Muscle layer of duodenum (tissue), 2 donors: Measurements from ENCODE around the gene DFFB.

Experiments
- H3K27ac ChIP-seq: one replicate; pipeline ENCODE4 v1.7.0; 2013; ENCODE audit warnings: mild to moderate bottlenecking, low read length
- H3K27me3 ChIP-seq: one replicate; pipeline ENCODE4 v1.7.0; 2013; ENCODE audit warnings: low read depth, mild to moderate bottlenecking, control low read depth, low read length
- H3K36me3 ChIP-seq, 2 donors: one replicate each; pipeline ENCODE4 v1.7.0; 2013; ENCODE audit warnings: low read length in 2 of 2, control low read depth in 1 of 2, mild to moderate bottlenecking in 1 of 2; ENCODE audit not compliant: insufficient read depth in 2 of 2, control insufficient read depth in 1 of 2
- H3K4me1 ChIP-seq, 2 donors: one replicate each; pipeline ENCODE4 v1.7.0; 2013; ENCODE audit warnings: low read length in 2 of 2, mild to moderate bottlenecking in 2 of 2, control low read depth in 1 of 2, moderate library complexity in 1 of 2; ENCODE audit not compliant: insufficient read depth in 2 of 2, control insufficient read depth in 1 of 2
- H3K4me3 ChIP-seq, 2 donors: one replicate each; pipeline ENCODE4 v1.7.0; 2013; ENCODE audit warnings: low read length in 2 of 2, low read depth in 1 of 2, mild to moderate bottlenecking in 1 of 2
- H3K9me3 ChIP-seq, 2 donors: one replicate each; pipeline ENCODE4 v1.7.0; 2013; ENCODE audit warnings: low read length in 2 of 2, control low read depth in 1 of 2, mild to moderate bottlenecking in 1 of 2; ENCODE audit not compliant: control insufficient read depth in 1 of 2
- donor health status: healthy.

The DFFB gene

DNA sequence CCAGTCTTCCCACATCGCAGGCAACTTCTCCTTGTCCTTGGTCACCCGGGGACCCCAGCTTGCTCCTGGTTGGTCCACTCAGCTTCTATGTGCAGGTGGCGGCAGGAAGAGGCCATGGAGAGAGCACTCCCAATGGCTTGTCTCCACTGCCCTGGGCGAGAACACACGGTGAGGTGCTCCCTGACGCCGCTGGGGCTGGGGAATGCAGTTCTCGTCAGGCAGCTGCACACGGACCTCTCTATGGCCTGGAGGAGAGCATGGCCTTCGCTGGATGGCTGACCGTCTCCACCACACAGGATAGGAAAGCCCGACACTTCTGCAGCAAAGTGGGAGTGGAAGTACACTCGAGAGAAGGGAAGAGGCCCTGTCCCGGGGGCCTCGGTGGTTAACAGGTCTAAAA lies 31.0 kb downstream of the DFFB start:
- no peak overlapping the region for H3K4me3 ChIP-seq
- H3K9me3 ChIP-seq = no peaks in the 10 kb centered on the region
- peaks cover 25 to 71% of the 10 kb centered on the region in 2 donors for H3K36me3 ChIP-seq
- no peak overlapping the region for H3K27ac ChIP-seq
- H3K27me3 ChIP-seq = no peaks in the 10 kb centered on the region
- H3K4me1 ChIP-seq = peaks cover 3 to 6% of the 10 kb centered on the region in 2 donors

DNA sequence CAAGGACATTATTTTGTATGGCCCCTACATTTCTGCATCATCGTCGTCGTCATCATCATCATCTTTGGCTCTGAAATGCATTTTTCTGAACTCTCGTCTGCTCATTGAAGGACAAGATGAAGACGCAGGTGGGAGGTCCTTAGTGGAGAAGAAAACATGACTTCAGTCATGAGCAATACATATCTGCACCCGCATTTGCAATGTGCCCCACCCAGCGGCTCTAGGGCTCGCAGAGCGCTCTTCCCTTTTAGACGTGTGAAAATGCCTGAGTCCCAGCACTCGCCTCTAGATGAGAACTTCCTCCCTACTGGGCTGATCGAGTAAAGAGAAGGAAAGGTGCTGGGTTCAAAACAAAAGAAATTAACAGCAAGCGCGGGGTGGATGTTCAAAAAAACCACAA lies 32.7 kb downstream of the DFFB start:
- H3K9me3 ChIP-seq = no peaks in the 10 kb centered on the region
- peaks cover 3 to 6% of the 10 kb centered on the region in 2 donors for H3K4me1 ChIP-seq
- no peak overlapping the region for H3K4me3 ChIP-seq
- H3K36me3 ChIP-seq = peaks cover 20 to 54% of the 10 kb centered on the region in 2 donors
- no peaks in the 10 kb centered on the region for H3K27me3 ChIP-seq
- H3K27ac ChIP-seq = no peak overlapping the region

DNA sequence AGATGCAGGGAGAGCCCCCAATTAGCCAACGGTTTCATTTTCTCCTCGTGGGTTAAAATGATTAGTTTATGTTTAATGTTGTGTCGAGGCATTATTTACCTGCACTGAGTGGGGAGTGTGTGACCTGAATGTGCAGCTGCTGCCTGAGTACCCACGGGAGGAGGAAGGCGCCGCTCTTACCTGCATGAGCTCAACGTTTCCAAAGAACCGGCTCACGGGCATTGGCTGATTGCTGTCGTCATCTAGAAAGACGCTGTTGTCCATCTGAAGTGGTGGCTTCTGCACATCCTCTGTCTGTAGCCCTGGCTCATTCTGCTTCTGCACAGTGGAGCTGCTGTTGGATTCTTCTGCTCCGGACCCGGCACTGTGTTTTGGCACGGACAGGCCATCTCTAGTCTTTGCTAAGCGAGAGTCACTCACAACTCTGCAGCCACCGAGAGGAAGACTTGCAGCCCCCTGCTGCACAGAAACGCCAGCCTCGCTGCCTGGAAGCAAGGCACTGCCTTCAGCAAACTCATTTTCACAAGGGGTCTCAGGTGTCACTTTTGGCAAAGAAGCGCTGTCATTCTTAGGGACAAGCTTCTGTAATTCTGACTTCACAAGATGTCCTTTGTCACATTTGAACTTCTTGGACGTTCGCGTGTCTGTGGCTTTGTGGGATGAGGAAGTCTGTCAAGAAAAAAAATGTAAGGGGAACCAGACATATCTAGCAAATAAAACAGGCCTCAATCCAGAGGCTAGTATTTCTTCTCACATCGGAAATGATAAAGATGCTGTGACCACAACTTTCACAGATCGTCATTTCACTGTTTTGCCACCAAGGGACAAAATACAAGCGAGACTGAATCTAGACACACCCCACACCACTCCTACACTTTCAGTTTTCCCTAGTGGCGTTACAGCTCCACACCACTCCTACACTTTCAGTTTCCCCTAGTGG lies 33.4 kb downstream of the DFFB start:
- Histone ChIP-seq H3K4me1 (peaks cover 3 to 6% of the 10 kb centered on the region in 2 donors), H3K27ac (peak overlapping the region; percentile 43), H3K9me3 (no peaks in the 10 kb centered on the region), H3K4me3 (peak overlapping the region in 1 of 2 donors; percentile 1), H3K36me3 (peaks cover 16 to 49% of the 10 kb centered on the region in 2 donors), H3K27me3 (no peaks in the 10 kb centered on the region)

DNA sequence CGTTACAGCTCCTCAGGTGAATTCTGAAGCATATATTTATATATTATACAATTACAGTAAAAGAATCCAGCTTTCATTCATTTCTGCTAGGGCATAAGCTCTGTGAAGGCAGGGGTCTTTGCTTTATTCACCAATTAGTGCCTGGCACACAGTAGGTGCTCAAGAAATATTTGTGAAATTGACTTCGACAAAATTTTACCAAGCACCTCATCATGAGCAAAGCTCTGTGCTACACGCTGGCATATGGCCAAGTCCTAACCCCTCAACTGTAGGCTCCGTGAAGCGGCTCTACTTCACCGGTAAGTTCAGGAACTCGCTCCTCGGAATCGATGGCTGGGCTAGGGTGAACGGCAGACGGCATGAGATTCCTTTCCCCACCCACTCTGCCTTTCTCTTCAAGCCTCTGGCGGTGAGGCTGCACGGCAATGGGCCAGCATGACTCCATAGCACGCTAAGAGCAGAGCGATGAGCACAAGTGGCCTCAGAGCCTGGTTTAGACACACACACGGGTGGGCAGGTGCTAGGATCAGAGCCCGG lies 34.1 kb downstream of the DFFB start:
- Histone ChIP-seq H3K27ac (no peak overlapping the region), H3K4me3 (no peak overlapping the region), H3K4me1 (peaks cover 3 to 10% of the 10 kb centered on the region in 2 donors), H3K9me3 (no peaks in the 10 kb centered on the region), H3K27me3 (no peaks in the 10 kb centered on the region), H3K36me3 (peaks cover 14 to 42% of the 10 kb centered on the region in 2 donors)

DNA sequence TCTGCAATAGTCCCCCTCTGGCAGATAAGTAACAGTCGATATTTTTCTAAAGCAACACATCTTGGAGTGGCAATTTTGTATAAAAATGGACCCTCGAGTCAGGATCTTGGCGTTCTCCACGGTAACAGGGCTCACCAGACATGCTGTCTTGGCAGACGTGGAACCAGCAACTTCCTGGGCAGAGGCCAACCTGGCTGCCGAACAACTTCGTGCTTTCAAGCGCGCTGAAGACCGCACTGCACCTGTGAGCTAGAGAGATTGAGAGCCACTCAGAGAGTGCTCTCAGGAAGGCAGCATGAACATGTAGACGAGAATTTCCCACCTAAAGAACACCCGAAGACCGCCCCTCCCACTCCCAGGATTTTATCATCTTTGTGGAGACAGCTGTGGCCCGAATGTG lies 35.5 kb downstream of the DFFB start:
- Histone ChIP-seq H3K4me3 (no peak overlapping the region), H3K27ac (no peak overlapping the region), H3K27me3 (no peaks in the 10 kb centered on the region), H3K4me1 (peaks cover 3 to 10% of the 10 kb centered on the region in 2 donors), H3K9me3 (peaks cover 0 to 1% of the 10 kb centered on the region in 2 donors), H3K36me3 (peaks cover 14 to 36% of the 10 kb centered on the region in 2 donors)

DNA sequence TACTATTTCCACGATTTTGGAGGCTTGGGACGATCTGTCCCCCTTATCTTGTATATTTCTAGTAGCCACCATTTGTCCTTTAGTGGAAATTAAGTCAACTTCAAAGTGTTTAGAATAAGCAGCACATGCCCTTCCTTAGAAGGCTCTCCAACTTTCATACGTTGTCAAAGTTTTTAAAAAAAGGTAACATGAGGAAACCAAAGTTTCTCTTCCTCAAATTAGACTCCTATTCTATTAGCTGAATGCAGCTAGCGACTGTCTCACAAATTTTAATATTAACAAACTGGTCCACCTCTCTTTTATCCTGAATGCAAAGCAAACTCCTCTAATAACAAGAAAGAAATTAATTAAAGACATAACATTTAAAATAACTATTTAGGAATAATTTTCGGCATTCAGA lies 35.9 kb downstream of the DFFB start:
- Histone ChIP-seq H3K4me1 (peaks cover 3 to 10% of the 10 kb centered on the region in 2 donors), H3K27ac (no peak overlapping the region), H3K27me3 (no peaks in the 10 kb centered on the region), H3K4me3 (no peak overlapping the region), H3K36me3 (peaks cover 14 to 32% of the 10 kb centered on the region in 2 donors), H3K9me3 (peaks cover 0 to 6% of the 10 kb centered on the region in 2 donors)

DNA sequence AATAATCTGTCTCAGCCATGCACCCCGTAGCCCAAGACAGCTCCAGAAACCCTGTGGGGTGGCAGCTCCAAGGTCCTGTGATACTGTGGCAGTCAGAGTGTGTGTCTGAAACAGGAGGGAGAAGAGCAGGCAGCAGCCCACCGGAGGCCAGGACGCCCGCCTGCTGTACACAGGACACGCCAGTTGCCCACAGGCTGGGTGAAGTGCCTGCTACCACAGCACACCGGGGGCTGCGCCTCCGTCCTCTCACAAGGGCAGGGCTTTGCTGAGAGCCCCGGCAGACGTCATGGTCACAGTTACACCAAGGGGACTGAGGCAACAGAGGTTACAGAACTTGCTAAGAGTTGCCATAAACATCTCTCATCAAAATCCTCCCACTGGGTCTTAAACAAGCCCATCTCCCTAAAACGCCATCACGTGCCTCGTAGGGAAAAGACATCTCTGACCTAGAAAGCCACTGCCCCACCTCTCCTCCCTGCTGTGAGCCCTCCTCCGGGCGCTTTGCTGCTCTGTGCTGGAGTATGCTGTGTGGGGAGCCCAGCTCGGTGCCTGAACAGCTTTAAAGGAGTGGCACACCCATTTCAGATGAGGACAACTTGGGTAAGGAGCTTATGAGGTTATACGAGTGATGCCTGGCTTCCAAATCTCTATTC lies 37.5 kb downstream of the DFFB start:
- Histone ChIP-seq H3K27ac (no peak overlapping the region), H3K9me3 (peaks cover 0 to 7% of the 10 kb centered on the region in 2 donors), H3K36me3 (peaks cover 11 to 18% of the 10 kb centered on the region in 2 donors), H3K4me3 (no peak overlapping the region), H3K27me3 (no peaks in the 10 kb centered on the region), H3K4me1 (peaks cover 3 to 19% of the 10 kb centered on the region in 2 donors)

DNA sequence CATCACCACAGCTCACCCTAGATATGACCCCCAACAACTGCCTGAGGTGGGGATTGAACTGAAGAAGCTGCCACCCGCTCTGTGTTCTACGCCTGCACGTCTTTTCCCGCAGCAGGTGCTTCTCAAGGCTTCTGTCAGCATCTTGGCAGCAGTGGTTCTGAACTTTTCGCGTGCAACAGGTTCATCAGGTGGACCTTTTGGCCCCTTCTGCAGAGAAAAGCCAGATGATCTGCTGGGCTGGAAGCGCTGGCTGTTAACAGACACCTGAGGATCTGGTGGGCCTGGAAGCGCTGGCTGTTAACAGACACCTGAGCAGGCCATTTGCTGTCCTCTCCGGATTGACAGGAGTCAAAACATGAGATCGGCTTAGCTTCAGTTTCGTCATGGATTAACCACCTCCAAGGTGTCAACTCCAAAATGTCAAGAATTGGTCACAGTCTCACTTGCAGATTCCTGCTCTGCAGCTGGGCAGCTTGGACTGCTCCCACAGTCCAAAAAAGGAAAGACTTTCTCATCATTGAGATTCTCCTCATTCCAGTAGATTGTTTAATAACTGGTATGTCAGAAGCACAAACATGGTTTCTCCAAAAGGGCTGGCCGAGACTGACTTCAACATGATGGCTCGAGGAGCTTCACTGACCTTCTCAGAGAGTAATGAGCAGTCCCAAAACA lies 38.1 kb downstream of the DFFB start:
- Histone ChIP-seq H3K9me3 (peaks cover 0 to 7% of the 10 kb centered on the region in 2 donors), H3K27ac (peak overlapping the region; percentile 67), H3K4me3 (no peak overlapping the region)

DNA sequence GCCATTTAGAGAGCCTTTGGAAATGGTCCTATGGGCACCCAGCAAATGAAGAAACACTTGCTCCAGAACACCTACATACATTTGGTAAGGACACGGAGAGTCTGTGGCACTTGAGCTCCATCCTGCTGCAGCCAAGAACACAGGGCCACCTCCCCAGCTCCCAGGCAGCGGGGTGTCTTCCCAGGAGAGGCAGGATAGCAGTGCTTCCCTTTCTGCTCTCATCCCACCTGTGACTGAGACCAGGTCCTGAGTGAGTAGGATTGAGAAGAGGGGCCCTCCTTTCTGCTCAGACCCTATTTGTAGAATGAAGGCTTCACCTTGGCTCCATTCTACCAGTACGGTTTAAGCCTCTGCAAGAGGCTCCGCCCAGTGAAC lies 38.7 kb downstream of the DFFB start:
- H3K9me3 ChIP-seq = peaks cover 0 to 7% of the 10 kb centered on the region in 2 donors
- no peaks in the 10 kb centered on the region for H3K27me3 ChIP-seq
- H3K36me3 ChIP-seq = peaks cover 4 to 6% of the 10 kb centered on the region in 2 donors
- peaks cover 3 to 19% of the 10 kb centered on the region in 2 donors for H3K4me1 ChIP-seq
- H3K27ac ChIP-seq = peak overlapping the region; percentile 67
- H3K4me3 ChIP-seq = no peak overlapping the region

More for the DNA sequence above, 38.1 kb downstream of the DFFB start:
- H3K36me3 ChIP-seq = peaks cover 5 to 11% of the 10 kb centered on the region in 2 donors
- H3K4me1 ChIP-seq = peaks cover 3 to 19% of the 10 kb centered on the region in 2 donors
- no peaks in the 10 kb centered on the region for H3K27me3 ChIP-seq

DNA sequence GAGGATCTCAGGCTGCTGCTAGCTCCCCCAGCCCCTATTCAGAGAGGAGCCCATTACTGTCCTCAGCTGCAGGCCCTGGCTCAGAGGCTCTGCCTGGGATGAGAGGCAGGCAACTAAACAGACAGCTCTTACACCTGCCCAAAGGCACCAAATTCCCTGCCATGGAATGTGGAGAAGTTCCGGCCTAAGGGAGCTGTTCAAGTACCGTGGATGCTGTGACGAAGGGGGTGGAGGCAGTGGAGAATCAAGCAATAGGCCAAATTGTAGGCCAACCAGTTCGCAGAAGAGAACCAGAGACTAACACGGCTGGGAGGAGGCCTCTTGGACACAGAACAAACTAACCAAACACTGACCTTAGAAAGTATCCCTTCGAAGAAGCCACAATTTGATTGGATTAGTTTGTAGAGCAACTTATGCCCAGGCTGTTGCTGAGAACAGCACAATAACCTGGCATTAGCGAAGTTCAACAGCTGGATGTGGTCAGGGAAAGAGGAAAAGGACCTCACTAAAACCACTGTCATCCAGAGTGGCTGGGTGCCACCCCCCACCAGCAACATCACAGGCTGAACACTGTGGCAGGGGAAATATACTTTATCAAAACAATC lies 39.2 kb downstream of the DFFB start:
- Histone ChIP-seq H3K9me3 (peaks cover 0 to 7% of the 10 kb centered on the region in 2 donors), H3K36me3 (peaks cover 2 to 3% of the 10 kb centered on the region in 2 donors), H3K27ac (peak overlapping the region; percentile 67), H3K27me3 (no peaks in the 10 kb centered on the region), H3K4me1 (peaks cover under 1 to 19% of the 10 kb centered on the region in 2 donors), H3K4me3 (no peak overlapping the region)
